CD4-positive, alpha-beta T cell treated with Interleukin-6 at 100 ng/mL for 8 hours (primary cell): Measurements from ENCODE around the gene CTNNA1.
"Not testable (repeated sequence)": the region's sequence is repeated elsewhere in the genome, so short reads cannot be mapped to it uniquely, and the experiment has no call there.

Experiments used
- DNase-seq: peaks from one replicate; pipeline ENCODE4 v3.0.0-alpha.2; 2020; ENCODE audit warnings: mixed read lengths, low spot score

Gene CTNNA1

GRCh38 chr5:138752951-138753793 is at the start of gene CTNNA1:
CTNNA1 (plus strand) TSS chr5:138753425; CDS start chr5:138781925, 28,500 bp downstream.
- DNase-seq, result peak; percentile 57

GRCh38 chr5:138703777-138704176 is 49.4 kb upstream of the CTNNA1 start:
- DNase-seq, result not testable (repeated sequence)

GRCh38 chr5:138705007-138705406 is 48.2 kb upstream of the CTNNA1 start:
- DNase-seq, result no peak

GRCh38 chr5:138705567-138705966 is 47.7 kb upstream of the CTNNA1 start:
- no peak for DNase-seq

- DNase-seq, result no peak
Measured at GRCh38 chr5:138706655-138707480, 46.4 kb upstream of the CTNNA1 start.

GRCh38 chr5:138708791-138709190 is 44.4 kb upstream of the CTNNA1 start:
- no peak for DNase-seq

GRCh38 chr5:138709202-138709601 is 44.0 kb upstream of the CTNNA1 start:
- DNase-seq, result no peak

- DNase-seq, result no peak
Measured at GRCh38 chr5:138711087-138711486, 42.1 kb upstream of the CTNNA1 start.

- no peak for DNase-seq
Measured at GRCh38 chr5:138711811-138712210, 41.4 kb upstream of the CTNNA1 start.

GRCh38 chr5:138712324-138712723 is 40.9 kb upstream of the CTNNA1 start:
- DNase-seq, result no peak

GRCh38 chr5:138712791-138713190 is 40.4 kb upstream of the CTNNA1 start:
- no peak for DNase-seq

- no peak for DNase-seq
Measured at GRCh38 chr5:138713247-138713646, 40.0 kb upstream of the CTNNA1 start.

GRCh38 chr5:138714694-138715093 is 38.5 kb upstream of the CTNNA1 start:
- no peak for DNase-seq

GRCh38 chr5:138715931-138716432 is 37.2 kb upstream of the CTNNA1 start:
- not testable (repeated sequence) for DNase-seq

GRCh38 chr5:138716456-138716924 is 36.7 kb upstream of the CTNNA1 start:
- DNase-seq, result no peak

- DNase-seq, result no peak
Measured at GRCh38 chr5:138717399-138717798, 35.8 kb upstream of the CTNNA1 start.

- DNase-seq, result no peak
Measured at GRCh38 chr5:138719811-138720210, 33.4 kb upstream of the CTNNA1 start.

- no peak for DNase-seq
Measured at GRCh38 chr5:138720840-138721239, 32.4 kb upstream of the CTNNA1 start.

- no peak for DNase-seq
Measured at GRCh38 chr5:138721979-138722378, 31.2 kb upstream of the CTNNA1 start.

GRCh38 chr5:138722544-138723177 is 30.6 kb upstream of the CTNNA1 start:
- DNase-seq, result no peak

GRCh38 chr5:138724470-138725146 is 28.6 kb upstream of the CTNNA1 start:
- DNase-seq, result no peak
